ENCODE data around the gene FAM171A2.

GRCh38 chr17:44384281-44384822 is 20.7 kb upstream of the FAM171A2 start:
- TF ChIP-seq EZH2 (IDR thresholded peaks at IDR 0.05) = no peak
- no peak for TF ChIP-seq CTCF (IDR thresholded peaks at IDR 0.05)
